OCI-LY7 (cell line): ENCODE results near the gene XRCC3. TPM values are rescaled to one million over a fixed set of nuclear protein-coding genes. Genes with fewer than 3 reads are reported as not detected.

Source experiments
- BruUV-seq: library from RNA; stranded (reverse); fragments of 400-500 nt; replicated peaks from 2 replicates; lab custom pipeline; 2021; lab: Mats Ljungman, UMichigan
- CTCF ChIA-PET: fragments of 300-600 bp; sonication (Branson Sonifier 250); formaldehyde crosslinking; loops from one replicate; lab custom pipeline; 2022; ENCODE audit warnings: antibody characterized with exemption; ENCODE audit not compliant: unreplicated experiment; lab: Charles Lee
- POLR2A ChIA-PET: fragments of 300-600 bp; sonication (Branson Sonifier 250); formaldehyde crosslinking; loops from one replicate; lab custom pipeline; 2022; ENCODE audit warnings: antibody characterized with exemption; lab: Charles Lee
- DNase-seq: peaks from one replicate; pipeline ENCODE4 v3.0.0-alpha.2; 2015; ENCODE audit warnings: low spot score
- H2AFZ ChIP-seq: fragments of 200-600 bp; sonication (generic), shearing (Covaris generic); 2 replicates; pipeline ENCODE4 v1.6.1; 2014; ENCODE audit warnings: mild to moderate bottlenecking, antibody characterized with exemption, low read length, moderate library complexity
- H3K27ac ChIP-seq: fragments of 200-600 bp; sonication (generic); 2 replicates; pipeline ENCODE4 v1.5.1; 2014; ENCODE audit warnings: mixed run types, low read depth, mild to moderate bottlenecking, moderate library complexity, low read length, inconsistent platforms; ENCODE audit not compliant: poor library complexity, severe bottlenecking
- H3K36me3 ChIP-seq: fragments of 200-600 bp; sonication (generic); 2 replicates; pipeline ENCODE4 v1.6.1; 2014; ENCODE audit warnings: mild to moderate bottlenecking, antibody characterized with exemption, low read length, moderate library complexity, mixed read lengths; ENCODE audit not compliant: insufficient read depth
- H3K4me1 ChIP-seq: fragments of 200-600 bp; sonication (generic); 2 replicates; pipeline ENCODE4 v1.5.1; 2014; ENCODE audit warnings: mild to moderate bottlenecking, low read length; ENCODE audit not compliant: insufficient read depth, poor library complexity, severe bottlenecking
- H3K4me2 ChIP-seq: fragments of 200-600 bp; sonication (generic); 2 replicates; pipeline ENCODE4 v1.6.1; 2014; ENCODE audit warnings: mild to moderate bottlenecking, low read length
- H3K4me3 ChIP-seq: fragments of 200-600 bp; sonication (generic); 2 replicates; pipeline ENCODE4 v1.5.1; 2014; ENCODE audit warnings: mild to moderate bottlenecking, low read depth, low read length; ENCODE audit not compliant: poor library complexity, severe bottlenecking
- H3K79me2 ChIP-seq: fragments of 200-600 bp; sonication (generic); 2 replicates; pipeline ENCODE4 v1.6.1; 2016; ENCODE audit warnings: low read depth, mild to moderate bottlenecking, low read length, moderate library complexity, mixed read lengths; ENCODE audit not compliant: insufficient read depth
- H3K9me2 ChIP-seq: fragments of 200-600 bp; sonication (generic); 2 replicates; pipeline ENCODE4 v1.6.1; 2016; ENCODE audit warnings: mild to moderate bottlenecking, low read length, mixed read lengths; ENCODE audit not compliant: insufficient read depth
- H3K9me3 ChIP-seq: fragments of 200-600 bp; sonication (generic); 2 replicates; pipeline ENCODE4 v1.6.1; 2014; ENCODE audit warnings: mild to moderate bottlenecking, mixed run types, low read length, mixed read lengths
- H4K20me1 ChIP-seq: fragments of 200-600 bp; sonication (generic); 2 replicates; pipeline ENCODE4 v1.6.1; 2014; ENCODE audit warnings: mild to moderate bottlenecking, antibody characterized with exemption, low read length, moderate library complexity, mixed read lengths; ENCODE audit not compliant: insufficient read depth
- EZH2phosphoT487 ChIP-seq: fragments of 200-600 bp; sonication (generic); IDR thresholded peaks from 2 replicates; pipeline ENCODE4 v1.6.1; 2018; ENCODE audit warnings: low read depth, borderline replicate concordance, mild to moderate bottlenecking, mixed run types, antibody characterized with exemption, low read length, moderate library complexity, mixed read lengths
- intact Hi-C: fragments of 100-400 bp; cut with micrococcal nuclease; formaldehyde crosslinking; loops from one replicate; pipeline ENCODE4 v1.10.0; 2022; ENCODE audit not compliant: unreplicated experiment
- total RNA-seq, 2 experiments: library from RNA; depleted of rRNA in 1 of 2; stranded (reverse); fragments of >200 nt in 1 of 2; shearing (Covaris generic) in 1 of 2; gene quantifications; 2 replicates each; pipeline ENCODE4 v1.2.3, GENCODE V29; 2014 to 2022
- TF ChIP-seq, protein P1 (sequence below): fragments of 200-600 bp; sonication (generic); conservative IDR thresholded peaks from 2 replicates; pipeline ENCODE4 v1.5.1; 2014; ENCODE audit warnings: mild to moderate bottlenecking, antibody characterized with exemption, low read length, moderate library complexity, mixed read lengths

Gene XRCC3
- total RNA-seq, 2 experiments from 2014 or later = 83.3 to 130 TPM

DNA sequence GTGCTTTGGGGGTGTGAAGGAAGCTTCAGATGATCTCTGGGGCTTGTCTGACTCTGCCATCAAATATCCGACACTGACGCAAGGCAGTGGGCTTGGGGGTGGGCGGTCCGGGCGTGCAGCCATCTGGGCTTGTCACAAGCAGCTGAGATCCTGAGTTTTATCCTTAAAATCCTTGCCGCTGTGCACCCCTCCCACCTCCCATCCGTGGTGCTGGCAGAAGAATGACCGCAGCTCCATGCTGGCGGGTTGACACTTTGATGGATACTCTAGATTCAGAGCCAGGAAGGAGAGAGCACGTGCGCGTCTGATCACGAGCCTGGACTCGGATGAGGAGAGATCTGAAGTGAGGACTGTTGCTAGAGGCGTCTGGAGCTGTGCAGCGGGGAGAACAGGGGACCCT, 3.3 kb upstream of the XRCC3 start:
- H2AFZ ChIP-seq = no peak overlapping the region
- peaks cover 5% of the 10 kb centered on the region; the same call in 1 of the 2 replicates for H3K36me3 ChIP-seq
- no peaks in the 10 kb centered on the region for H3K9me3 ChIP-seq
- no peaks in the 10 kb centered on the region for H3K9me2 ChIP-seq
- H3K79me2 ChIP-seq = peaks cover 27% of the 10 kb centered on the region
- peaks cover 38% of the 10 kb centered on the region for H3K4me1 ChIP-seq
- no peak for DNase-seq
- BruUV-seq = no TSS peak
- no peak for TF ChIP-seq EZH2phosphoT487
- TF ChIP-seq, protein P1, sequence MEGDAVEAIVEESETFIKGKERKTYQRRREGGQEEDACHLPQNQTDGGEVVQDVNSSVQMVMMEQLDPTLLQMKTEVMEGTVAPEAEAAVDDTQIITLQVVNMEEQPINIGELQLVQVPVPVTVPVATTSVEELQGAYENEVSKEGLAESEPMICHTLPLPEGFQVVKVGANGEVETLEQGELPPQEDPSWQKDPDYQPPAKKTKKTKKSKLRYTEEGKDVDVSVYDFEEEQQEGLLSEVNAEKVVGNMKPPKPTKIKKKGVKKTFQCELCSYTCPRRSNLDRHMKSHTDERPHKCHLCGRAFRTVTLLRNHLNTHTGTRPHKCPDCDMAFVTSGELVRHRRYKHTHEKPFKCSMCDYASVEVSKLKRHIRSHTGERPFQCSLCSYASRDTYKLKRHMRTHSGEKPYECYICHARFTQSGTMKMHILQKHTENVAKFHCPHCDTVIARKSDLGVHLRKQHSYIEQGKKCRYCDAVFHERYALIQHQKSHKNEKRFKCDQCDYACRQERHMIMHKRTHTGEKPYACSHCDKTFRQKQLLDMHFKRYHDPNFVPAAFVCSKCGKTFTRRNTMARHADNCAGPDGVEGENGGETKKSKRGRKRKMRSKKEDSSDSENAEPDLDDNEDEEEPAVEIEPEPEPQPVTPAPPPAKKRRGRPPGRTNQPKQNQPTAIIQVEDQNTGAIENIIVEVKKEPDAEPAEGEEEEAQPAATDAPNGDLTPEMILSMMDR = no peak
- intact Hi-C loops = no loop called here
- peaks cover 5% of the 10 kb centered on the region; the same call in 1 of the 2 replicates for H4K20me1 ChIP-seq
- H3K4me3 ChIP-seq = no peak overlapping the region
- no peak overlapping the region for H3K27ac ChIP-seq
- 0 out of 2 replicates have a peak overlapping the region, but pooled peaks have one; percentile 12 for H3K4me2 ChIP-seq
- CTCF ChIA-PET = no interaction called here
- POLR2A ChIA-PET = interaction anchor here (0.6 to 1.3 kb wide), 2 partner anchors 17 to 292 kb away, joined by 3 read pairs; no protein-coding TSS in a partner anchor

DNA sequence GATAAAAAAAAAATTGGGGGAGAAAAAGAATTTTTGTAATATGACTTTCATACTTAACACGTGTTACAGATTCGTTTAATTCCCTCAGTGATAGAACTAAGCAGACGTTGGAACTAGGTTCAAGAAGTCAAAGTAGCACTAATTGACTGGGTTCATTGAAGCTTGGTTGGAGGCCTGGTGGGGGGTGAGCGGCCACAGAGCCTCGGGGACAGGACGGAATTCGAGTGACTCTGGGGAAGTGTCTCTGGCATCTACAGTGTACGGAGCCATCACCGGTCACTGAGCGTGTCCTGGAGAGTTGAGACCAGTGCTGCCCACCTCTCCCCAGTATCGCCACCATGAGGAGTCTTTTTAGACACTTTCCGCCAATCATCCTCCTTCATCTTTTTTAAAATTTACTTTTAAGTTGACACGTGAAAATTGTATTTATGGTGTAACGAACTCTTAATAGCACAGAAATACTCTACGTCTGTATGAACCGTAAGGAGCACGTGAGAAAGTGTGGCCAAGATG, 1.7 kb upstream of the XRCC3 start:
- H3K4me1 ChIP-seq = peaks cover 47% of the 10 kb centered on the region
- H3K79me2 ChIP-seq = peaks cover 35% of the 10 kb centered on the region
- H3K9me2 ChIP-seq = no peaks in the 10 kb centered on the region
- ChIA-PET CTCF (no interaction called here), POLR2A (no interaction called here)
- no peak for DNase-seq
- peaks cover 21% of the 10 kb centered on the region; the same call in 1 of the 2 replicates for H3K36me3 ChIP-seq
- TSS peak; percentile 70 for BruUV-seq
- TF ChIP-seq, protein P1 = peak; percentile 32; the same call in 1 of the 2 replicates
- TF ChIP-seq EZH2phosphoT487 = no peak
- peaks cover 5% of the 10 kb centered on the region; the same call in 1 of the 2 replicates for H4K20me1 ChIP-seq
- peak overlapping the region; percentile 97 for H3K4me2 ChIP-seq
- no peak overlapping the region for H2AFZ ChIP-seq
- H3K4me3 ChIP-seq = peak overlapping the region; percentile 88
- H3K27ac ChIP-seq = no peak overlapping the region
- H3K9me3 ChIP-seq = no peaks in the 10 kb centered on the region
- intact Hi-C loops = no loop called here
